IMR-90 (cell line): Measurements from ENCODE around the gene SP8.

Experiments
- BHLHE40 ChIP-seq: fragments of 150-350 bp; IDR thresholded peaks from 2 replicates; pipeline ENCODE4 v1.6.1; 2016; ENCODE audit warnings: mild to moderate bottlenecking, low read depth, low read length
- CEBPB ChIP-seq: IDR thresholded peaks from 2 replicates; pipeline ENCODE4 v1.6.1; 2012; ENCODE audit warnings: low read depth, low read length, improper control_type of control experiment
- CTCF ChIP-seq: conservative IDR thresholded peaks from 2 replicates; pipeline ENCODE4 v1.5.1; 2012; ENCODE audit warnings: mild to moderate bottlenecking, low read depth, low read length, improper control_type of control experiment
- ELK1 ChIP-seq: fragments of 150-350 bp; IDR thresholded peaks from 2 replicates; pipeline ENCODE4 v1.6.1; 2016; ENCODE audit warnings: low read depth, mild to moderate bottlenecking, low read length, moderate library complexity, borderline replicate concordance
- MXI1 ChIP-seq: IDR thresholded peaks from 2 replicates; pipeline ENCODE4 v1.6.1; 2012; ENCODE audit warnings: low read depth, mild to moderate bottlenecking, low read length, moderate library complexity, borderline replicate concordance
- NFE2L2 ChIP-seq: fragments of 150-350 bp; IDR thresholded peaks from 2 replicates; pipeline ENCODE4 v1.6.1; 2016; ENCODE audit warnings: low read depth, mild to moderate bottlenecking, low read length
- POLR2A ChIP-seq: IDR thresholded peaks from 2 replicates; pipeline ENCODE4 v1.6.1; 2012; ENCODE audit warnings: mild to moderate bottlenecking, low read depth, low read length
- RAD21 ChIP-seq: IDR thresholded peaks from 2 replicates; pipeline ENCODE4 v1.6.1; 2012; ENCODE audit warnings: low read length, improper control_type of control experiment
- RCOR1 ChIP-seq: IDR thresholded peaks from 2 replicates; pipeline ENCODE4 v1.6.1; 2012; ENCODE audit warnings: mild to moderate bottlenecking, low read length, improper control_type of control experiment; ENCODE audit not compliant: insufficient replicate concordance
- RFX5 ChIP-seq: IDR thresholded peaks from 2 replicates; pipeline ENCODE4 v1.8.0; 2012; ENCODE audit warnings: low read depth, mild to moderate bottlenecking, low read length, moderate library complexity
- SMC3 ChIP-seq: fragments of 150-350 bp; IDR thresholded peaks from 2 replicates; pipeline ENCODE4 v1.6.1; 2016; ENCODE audit warnings: low read depth, mild to moderate bottlenecking, antibody characterized with exemption, low read length, moderate library complexity
- USF2 ChIP-seq: fragments of 150-350 bp; IDR thresholded peaks from 2 replicates; pipeline ENCODE4 v1.6.1; 2017; ENCODE audit warnings: mild to moderate bottlenecking, antibody characterized with exemption, low read length, low read depth

GRCh38 chr7:20791538-20792434, 5.1 kb upstream of the SP8 start:
- TF ChIP-seq POLR2A (no peak), MXI1 (no peak), CTCF (no peak), RCOR1 (no peak), USF2 (no peak), RFX5 (no peak), RAD21 (no peak), CEBPB (no peak), NFE2L2 (no peak), SMC3 (no peak), BHLHE40 (no peak), ELK1 (no peak)
